HG02610 (cell line): ENCODE measurements around the gene B4GALT1.
"Not testable (repeated sequence)": the region's sequence is repeated elsewhere in the genome, so short reads cannot be mapped to it uniquely, and the experiment has no call there.

Source experiments
- ATAC-seq: cut with Tn5 transposase; IDR thresholded peaks from one replicate; pipeline ENCODE4 v1.9.1; 2021; ENCODE audit warnings: mild to moderate bottlenecking, moderate library complexity; ENCODE audit not compliant: unreplicated experiment

The B4GALT1 gene

DNA sequence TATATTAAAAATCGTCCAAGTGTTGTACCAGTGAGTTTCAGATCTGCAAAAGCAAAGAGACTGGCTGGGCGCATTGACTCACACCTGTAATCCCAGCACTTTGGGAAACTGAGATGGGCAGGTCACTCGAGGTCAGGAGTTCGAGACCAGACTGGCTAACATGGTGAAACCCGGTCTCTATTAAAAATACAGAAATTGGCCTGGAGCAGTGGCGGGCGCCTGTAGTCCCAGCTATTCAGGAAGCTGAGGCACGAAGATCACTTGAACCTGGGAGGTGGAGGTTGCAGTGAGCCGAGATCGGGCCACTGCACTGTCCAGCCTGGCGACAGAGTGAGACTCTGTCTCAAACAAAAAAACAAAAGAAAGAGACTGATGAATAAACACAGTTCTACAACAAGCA lies 18.3 kb upstream of the B4GALT1 start:
- no peak for ATAC-seq

DNA sequence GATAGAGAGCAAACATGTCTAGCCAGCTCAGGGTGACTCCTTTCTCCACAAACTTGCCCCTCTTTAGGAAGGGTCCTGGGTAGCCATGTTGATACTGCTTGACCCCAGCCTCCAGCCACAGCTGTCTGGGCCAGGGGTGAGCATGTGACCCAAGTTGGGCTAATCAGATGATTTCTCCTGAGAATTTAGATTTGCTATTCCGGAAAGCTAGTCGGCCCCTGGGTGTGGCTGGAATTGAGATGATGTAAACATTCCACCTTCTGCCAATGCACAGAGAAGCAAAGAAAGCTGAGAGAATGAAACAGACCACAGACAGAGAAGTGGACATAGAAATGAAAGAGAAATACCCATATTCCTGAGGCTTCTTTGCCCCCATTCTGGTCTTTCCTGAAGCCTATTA lies 17.8 kb upstream of the B4GALT1 start:
- ATAC-seq, result no peak

DNA sequence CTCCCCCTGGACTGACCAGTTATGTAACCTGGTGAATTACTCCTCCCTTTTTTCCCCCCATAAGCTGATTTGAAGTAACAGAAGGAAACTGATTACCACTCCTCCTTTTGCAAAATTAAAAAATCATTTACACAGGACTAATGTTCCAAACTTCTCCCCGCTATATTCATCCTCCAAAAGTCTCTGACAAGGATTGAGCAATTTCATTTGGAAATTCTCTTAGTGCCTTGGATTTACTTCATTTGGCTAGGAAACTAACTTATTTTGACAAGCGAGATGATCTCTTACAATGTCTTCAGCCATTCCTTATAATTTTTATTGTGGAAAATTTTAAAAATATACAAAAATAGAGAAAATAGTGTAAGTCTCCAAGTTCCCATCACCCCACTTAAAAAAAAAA lies 15.4 kb upstream of the B4GALT1 start:
- ATAC-seq, result no peak

DNA sequence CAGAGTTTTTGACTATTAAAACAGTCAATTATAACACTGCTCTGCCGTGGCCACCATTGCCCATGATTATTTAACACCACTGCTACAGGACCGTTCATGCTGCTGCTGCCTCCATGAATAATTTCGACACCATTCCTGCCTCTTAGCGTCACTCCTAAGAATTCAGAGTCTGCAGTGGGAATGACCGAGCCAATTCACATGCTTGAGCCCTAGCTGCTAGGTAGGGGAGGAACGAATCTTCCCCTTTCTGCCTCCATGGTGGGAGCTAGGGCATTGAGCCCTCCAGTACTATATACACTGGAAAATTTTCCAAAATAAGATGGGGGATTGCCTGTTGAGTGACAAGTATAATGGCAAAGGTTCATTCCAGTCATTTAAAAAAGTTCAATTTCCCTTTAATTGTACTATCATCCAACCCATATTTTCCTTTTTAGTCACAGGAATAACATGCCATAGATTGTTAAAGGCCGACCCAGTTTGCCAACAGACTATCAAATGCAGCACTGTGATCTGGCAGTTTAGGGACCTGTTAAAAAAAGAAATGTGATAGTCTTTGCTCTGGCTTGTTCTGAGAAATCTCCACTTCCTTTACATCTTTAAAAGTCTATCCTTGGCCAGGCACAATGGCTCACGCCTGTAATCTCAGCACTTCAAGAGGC lies 13.5 kb upstream of the B4GALT1 start:
- no peak for ATAC-seq

DNA sequence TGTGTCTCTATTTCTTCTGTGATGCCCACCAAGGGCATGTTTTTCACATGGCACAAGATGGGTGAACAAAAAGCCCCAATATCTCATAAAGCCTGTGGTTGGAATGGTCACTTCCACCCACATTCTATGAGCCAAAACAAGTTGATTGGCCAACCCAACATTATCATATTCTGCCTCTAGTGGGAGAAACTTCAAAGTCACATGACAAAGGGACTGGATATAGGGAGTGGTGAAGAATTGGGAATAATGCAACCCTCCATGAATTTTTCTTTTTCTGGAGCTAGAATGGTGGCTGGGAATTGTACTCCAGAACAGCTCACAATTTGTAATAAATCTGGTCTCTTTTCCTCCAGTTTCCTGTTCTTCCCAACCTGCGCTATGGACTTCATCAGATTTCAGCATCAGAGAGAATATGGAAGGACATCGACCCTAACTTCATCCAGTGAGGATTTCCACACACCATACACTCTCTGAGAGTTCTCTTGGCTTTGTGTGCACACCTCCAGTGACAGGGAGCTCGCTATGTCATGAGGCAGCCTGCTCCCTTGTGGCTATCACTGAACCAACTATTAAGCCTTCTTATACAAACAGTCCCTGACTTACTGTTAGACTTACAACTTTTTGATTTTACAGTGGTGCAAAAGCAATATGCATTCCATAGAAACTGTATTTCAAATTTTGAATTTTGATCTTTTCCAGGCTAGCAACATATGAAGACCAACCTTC lies 12.0 kb upstream of the B4GALT1 start:
- ATAC-seq, result no peak

DNA sequence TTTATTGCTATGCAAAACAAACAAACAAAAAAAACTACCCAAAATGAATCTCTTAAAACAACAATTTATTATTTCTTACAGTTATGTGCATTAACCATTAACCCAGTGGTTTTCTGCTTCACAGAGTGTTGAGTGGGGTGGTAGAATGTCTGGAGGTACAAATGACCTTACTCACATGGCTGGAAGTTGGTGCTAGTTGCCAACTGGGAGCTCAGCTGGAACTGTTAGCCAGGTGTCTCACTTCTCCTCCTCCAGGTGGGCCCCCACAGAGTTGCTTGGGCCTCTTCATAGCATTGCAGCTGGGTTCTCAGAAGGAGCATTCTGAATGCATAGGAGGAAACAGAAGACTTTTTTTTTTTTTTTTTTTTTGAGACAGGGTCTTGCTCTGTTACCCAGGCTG lies 10.5 kb upstream of the B4GALT1 start:
- peak; percentile 50 for ATAC-seq

DNA sequence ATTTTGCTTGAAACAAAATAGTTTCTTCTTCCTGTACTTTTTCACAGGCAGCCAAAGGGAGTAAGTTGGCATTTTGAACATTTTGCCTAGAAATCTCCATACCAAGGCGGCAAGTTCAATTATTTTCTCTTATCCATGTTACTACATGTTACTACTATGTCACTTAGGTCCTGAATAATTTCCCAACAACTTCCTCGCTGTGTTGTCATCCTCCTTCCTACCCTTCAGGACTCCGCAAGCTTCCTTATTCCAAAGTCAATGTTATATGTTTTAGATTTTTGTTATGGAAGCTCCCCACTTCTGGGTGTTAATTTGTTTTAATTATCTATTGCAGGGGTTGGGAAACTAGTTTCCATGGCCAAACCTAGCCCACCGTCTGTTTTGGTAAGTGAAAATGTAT lies 9.9 kb upstream of the B4GALT1 start:
- ATAC-seq, result no peak

DNA sequence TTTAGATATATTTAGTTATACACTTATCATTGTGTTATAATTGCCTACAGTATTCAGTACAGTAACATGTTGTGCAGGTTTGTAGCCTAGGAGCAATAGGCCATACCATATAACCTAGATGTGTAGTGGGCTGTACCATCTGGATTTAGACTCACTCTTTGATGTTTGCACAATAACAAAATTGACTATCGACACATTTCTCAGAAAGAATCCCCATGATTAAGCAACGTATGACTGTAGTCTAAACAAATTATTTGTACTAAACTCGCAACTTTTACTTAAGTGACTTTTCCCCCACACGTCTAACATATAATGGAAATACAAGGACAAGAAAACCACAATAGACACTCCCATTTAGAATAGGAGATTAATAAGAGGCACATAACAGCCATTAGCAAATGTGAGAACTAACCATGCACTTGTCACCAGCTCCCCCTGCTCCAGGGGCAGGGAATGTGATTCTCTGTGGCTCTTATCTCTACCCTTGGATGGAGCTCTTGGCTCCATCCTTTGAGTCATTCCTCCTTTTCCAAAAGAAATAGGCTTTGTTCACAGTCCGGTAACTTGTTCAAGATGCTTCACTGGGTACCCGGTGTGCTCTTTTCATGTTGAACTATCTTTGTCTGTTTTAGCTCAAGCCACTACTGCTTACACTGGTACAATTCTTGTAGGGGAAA lies 8.7 kb upstream of the B4GALT1 start:
- ATAC-seq, result no peak

DNA sequence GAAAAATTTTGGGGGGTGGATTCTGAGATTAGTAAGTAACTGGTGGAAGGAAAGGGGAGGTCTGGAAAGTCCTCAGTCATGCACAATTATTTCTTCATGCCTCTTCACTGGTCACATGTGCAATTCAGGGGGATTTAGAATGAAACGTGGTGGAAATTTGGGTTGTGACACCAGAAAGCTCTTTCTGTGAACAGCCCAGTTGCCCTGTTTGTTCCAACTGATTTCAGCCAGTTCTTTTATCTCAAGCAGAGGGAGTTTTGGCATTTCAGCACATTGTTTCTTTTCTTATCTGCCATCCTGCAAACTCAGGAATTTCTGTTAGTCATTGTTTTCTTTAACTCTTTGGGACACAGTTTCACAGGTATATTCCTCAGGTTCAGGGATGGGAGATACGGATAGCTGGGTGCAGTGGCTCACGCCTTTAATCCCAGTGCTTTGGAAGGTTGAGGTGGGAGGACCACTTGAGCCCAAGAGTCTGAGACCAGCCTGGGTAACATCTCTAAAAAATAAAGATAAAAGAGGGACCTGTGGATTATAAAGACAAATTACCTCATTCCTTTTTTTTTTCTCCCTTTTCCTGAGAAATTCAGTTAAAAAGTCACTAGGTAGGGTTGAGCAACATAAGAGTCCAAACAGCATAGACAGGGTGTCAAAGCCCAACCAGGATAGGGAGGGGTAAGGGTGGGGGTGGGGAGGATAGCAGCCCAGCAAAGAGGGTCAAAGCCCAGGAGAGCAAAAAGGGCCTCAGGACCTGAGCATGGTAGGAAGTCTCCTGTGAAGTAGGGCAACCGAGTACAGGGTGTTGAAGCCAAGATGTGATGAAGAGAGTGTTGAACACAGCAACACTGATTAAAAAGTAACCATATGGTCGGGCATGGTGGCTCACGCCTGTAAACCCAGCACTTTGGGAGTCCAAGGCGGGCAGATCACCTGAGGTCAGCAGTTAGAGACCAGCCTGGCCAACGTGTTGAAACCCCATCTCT lies 5.4 kb upstream of the B4GALT1 start:
- ATAC-seq, result no peak

DNA sequence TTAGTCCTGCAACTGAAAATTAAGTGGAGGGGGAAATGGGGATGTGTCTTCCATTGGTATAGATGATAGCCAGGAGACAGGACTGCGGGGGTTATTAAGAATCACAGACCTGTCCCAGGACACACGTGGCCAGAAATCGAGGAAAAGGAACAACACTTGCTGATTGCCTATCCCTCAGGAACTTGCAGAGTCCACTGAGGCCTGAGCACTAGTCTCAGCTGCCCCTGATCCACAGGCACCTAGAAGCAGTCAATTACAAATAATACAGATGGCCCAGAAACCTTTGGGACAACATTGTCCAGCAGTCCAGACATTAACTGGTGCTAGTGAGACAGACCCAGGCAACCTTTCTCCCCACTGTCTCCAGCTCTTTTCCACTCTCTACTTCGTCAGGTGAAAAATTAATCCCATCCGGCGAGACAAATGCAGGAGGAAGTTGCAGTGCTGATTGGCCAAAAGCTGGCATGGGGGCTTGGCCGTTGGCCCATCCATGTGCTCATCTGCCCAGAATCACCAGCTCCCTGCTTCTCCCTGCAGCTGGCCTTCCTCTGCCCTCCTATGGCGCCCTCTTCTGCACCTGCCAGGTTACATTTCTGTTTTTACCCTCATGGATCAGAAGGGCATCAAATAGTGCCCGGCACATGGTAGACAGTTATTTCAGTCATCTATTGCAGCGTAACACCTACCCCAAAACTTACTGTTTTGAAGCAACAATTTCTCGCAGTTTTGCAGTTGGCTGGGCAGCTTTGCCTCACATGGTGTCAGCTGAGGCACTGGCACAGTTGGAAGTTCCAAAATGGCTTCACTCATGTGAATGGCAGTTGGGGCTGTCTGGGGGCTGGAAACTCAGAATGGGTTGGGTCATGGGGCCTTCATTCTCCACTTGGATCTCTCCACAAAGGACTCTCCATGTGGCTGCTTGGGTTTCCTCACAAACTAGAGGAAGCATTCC lies 3.6 kb upstream of the B4GALT1 start:
- ATAC-seq, result no peak

DNA sequence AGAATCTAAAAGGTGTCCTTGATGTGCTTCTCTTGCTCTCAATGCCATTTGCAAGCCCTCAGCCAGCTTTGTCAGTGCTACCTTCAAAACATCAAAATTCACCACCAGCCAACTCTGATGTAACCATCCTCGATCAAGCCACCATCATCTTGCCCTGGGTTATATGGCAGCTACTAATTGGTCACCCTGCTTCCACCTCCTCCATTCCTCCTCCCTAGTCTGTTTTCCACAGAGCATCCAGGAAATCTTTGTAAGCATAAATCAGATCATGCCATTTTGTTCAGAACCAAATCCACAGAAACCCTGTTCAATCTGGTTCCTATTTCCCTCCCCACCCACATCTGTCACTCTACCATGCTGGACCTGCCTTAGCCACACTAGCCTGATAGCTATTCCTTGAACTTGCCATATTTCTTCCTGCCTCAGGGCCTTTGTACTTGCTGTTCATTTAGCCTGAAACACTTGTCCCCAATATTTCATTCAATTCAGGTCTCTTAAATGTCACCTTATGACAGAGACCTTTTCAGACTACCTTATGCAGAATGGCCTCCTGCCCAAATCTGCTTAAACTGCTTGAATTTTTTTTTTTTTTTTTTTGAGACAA lies 1.9 kb upstream of the B4GALT1 start:
- no peak for ATAC-seq

DNA sequence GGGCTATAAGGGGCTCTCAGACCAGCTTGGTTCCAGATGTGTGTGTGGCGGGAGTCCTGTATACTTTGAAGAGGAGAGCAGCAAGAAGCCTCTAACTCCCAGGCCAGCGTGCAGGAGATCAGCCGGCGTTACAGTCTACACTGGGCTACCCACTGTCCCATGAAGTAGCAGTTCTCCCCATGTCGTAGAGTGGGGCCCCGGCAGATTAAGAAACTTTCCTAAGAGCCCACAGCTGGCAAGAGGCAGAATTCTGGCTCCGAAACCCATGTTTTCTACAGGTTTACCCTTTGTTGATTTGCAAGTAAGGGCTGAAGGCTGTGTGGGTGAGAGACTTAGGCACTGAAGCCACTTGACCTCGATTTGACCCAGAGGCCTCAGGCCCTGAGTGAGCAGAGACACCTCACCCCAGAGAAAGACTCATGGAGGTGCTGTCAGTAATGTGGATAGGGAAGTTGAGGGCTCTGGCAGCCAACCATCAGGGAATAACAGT lies 881 bp upstream of the B4GALT1 start:
- ATAC-seq, result no peak

DNA sequence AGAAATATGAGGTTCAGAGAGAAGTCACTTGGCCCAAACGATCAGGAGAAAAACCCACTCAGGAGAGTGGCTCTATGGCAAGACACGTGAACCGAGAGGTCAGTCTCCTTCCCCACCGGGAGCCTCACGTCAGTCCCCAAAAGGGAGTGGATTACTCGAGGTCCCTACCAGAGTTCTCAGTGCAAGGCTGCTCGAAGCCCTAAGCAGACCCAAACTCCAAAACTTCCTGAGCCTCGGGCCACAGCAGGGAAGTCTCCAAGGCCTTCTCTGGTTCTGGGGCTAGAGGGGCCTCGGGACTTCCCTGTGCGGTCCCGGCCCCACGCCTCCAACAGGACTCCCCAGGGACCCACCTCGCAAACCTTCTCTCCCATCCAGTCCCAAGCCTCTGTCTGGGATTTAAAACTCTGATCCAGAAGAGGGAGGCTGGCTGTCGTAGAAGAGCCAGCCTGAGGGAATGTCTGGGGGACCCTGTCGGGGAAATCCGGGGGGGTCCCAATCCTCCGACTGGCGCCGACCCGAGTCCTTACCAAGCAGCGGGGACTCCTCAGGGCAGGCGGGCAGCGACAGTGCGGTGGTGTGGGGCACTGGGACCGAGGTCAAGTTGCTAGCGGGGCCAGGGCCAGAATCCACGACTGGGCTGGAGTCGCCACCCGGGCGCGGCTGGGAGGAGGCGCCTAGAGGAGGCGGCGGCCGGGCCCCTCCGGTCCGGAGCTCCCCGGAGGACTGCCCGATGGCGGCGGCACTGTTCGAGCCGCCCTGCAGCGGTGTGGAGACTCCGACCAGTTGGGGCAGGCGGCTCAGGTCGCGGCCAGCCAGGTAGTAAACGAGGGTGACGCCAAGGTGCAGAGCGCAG lies 679 bp downstream of the B4GALT1 start:
- peak; percentile 3 for ATAC-seq

DNA sequence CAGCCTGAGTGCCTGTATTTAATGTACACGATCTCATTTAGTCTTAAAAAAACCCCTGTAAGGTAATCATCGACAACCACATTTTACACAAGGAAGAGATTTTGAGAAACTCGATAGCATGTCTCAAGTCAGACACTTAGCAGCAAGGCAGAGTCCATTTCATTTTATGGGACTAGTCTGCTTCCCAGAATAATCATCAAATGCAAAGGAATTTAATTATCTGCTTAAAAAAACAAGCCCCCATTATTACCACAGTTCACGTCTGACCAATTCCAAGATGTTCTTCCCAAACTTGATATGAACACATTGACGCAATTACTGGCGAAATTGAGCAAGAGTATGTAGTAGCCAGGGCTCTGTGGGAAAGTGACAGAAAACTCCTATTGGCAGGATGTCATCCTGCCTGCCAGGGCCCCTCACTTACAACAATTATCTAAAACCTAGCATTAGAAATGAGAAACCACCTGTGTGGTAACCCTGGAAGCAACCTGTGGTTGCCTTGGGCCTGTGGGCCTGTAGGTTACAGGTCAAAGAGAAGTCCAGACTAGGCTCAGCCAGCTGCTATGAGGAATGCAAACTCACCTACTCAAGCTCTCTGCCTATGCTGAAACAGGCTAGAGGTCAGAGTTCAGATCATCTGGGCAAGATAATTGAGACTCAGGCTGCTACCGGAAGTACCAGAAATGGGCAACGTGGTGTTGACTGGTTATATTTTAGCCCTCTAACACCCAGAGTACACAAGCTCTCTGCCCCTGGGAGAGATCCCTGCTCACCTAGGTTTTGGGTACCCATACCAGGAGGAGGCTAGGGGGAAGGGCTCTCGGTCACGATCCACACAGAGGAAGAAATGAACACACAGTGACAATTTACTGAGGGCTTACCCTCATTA lies 1.6 kb downstream of the B4GALT1 start:
- ATAC-seq, result no peak

DNA sequence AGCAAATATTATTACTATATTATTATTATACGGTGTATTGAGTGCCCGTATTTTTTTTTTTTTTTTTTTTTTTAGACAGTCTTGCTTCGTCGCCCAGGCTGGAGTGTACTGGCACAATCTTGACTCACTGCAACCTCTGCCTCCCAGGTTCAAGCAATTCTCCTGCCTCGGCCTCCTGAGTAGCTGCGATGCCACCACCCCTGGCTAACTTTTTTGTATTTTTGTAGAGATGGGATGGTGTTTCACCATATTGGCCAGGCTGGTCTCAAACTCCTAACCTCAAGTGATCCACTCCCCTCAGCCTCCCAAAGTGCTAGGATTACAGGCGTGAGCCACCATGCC lies 2.2 kb downstream of the B4GALT1 start:
- ATAC-seq, result not testable (repeated sequence)

DNA sequence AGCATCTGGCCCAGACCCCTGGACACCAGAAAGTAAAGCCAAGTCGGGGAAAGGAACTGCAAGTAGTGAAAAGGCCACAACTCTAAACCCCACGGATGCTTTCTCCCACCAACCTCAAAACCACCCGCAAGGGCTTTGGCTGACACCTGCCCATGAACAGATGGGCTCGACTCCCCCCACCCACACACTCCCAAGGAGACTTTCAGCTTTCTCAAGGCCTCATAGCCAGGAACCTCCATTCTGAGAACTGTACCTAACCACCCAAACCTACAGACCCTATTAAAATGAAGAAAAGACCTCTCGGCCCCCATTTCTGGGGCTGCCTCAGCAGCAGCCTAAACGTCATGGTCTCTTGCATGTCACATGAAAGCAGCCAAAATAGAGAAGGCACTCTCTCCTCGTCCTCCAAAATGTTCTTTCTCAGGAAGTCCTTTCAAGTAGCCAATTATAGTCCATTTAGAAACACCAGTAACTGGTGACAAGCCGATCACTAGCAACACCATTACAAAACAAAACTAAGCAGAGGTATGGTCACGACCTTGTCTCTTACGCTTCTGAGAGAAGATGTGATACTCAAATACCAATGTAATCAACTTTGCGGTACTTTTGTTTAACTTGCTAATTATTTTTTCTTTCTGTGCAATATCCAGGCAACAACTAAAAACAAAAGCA lies 2.9 kb downstream of the B4GALT1 start:
- ATAC-seq, result no peak
